Astrocyte (in vitro differentiated cells and primary cell): ENCODE data around the gene DLGAP1. TPM values are rescaled to one million over a fixed set of nuclear protein-coding genes. Genes with fewer than 3 reads are reported as not detected.

Experiments used
- DNase-seq: peaks from one replicate; pipeline ENCODE4 v3.0.0-alpha.2; 2010; ENCODE audit warnings: low read depth
- FAIRE-seq: peaks from 2 replicates; lab custom pipeline; 2011; peaks lifted over from hg19 to GRCh38; lab: Jason Lieb, UNC
- H2AFZ ChIP-seq: 2 replicates; pipeline ENCODE4 v1.6.0; 2012; ENCODE audit warnings: low read depth, low read length, inconsistent platforms
- H3K27ac ChIP-seq: 2 replicates; pipeline ENCODE4 v1.5.1; 2011; ENCODE audit warnings: low read depth, low read length, inconsistent platforms
- H3K27me3 ChIP-seq: 2 replicates; pipeline ENCODE4 v1.6.0; 2011; ENCODE audit warnings: low read length, inconsistent platforms; ENCODE audit not compliant: insufficient read depth
- H3K36me3 ChIP-seq: 2 replicates; pipeline ENCODE4 v1.5.1; 2011; ENCODE audit warnings: low read length, inconsistent platforms; ENCODE audit not compliant: insufficient read depth
- H3K4me1 ChIP-seq: 2 replicates; pipeline ENCODE4 v1.5.1; 2011; ENCODE audit warnings: low read length, inconsistent platforms; ENCODE audit not compliant: insufficient read depth
- H3K4me2 ChIP-seq: 2 replicates; pipeline ENCODE4 v1.6.0; 2012; ENCODE audit warnings: low read length, inconsistent platforms
- H3K4me3 ChIP-seq: 2 replicates; pipeline ENCODE4 v1.5.1; 2011; ENCODE audit warnings: low read depth, mild to moderate bottlenecking, low read length, inconsistent platforms; ENCODE audit not compliant: insufficient read depth
- H3K79me2 ChIP-seq: 2 replicates; pipeline ENCODE4 v1.6.0; 2012; ENCODE audit warnings: mild to moderate bottlenecking, low read length, inconsistent platforms; ENCODE audit not compliant: insufficient read depth
- H3K9ac ChIP-seq: 2 replicates; pipeline ENCODE4 v1.6.0; 2012; ENCODE audit warnings: mild to moderate bottlenecking, low read length, inconsistent platforms
- H3K9me3 ChIP-seq: 2 replicates; pipeline ENCODE4 v1.5.1; 2012; ENCODE audit warnings: low read depth, mild to moderate bottlenecking, low read length, inconsistent platforms; ENCODE audit not compliant: insufficient read depth
- H4K20me1 ChIP-seq: 2 replicates; pipeline ENCODE4 v1.6.0; 2012; ENCODE audit warnings: low read length, inconsistent platforms; ENCODE audit not compliant: insufficient read depth
- H3K27ac Mint-ChIP-seq: one replicate; pipeline ENCODE4 v1.8.0; 2021; ENCODE audit warnings: mild to moderate bottlenecking, mixed read lengths; ENCODE audit not compliant: unreplicated experiment
- H3K27me3 Mint-ChIP-seq: one replicate; pipeline ENCODE4 v1.8.0; 2021; ENCODE audit warnings: low read depth, mixed read lengths; ENCODE audit not compliant: unreplicated experiment
- H3K36me3 Mint-ChIP-seq: one replicate; pipeline ENCODE4 v1.8.0; 2021; ENCODE audit warnings: low read depth, mixed read lengths; ENCODE audit not compliant: unreplicated experiment
- H3K4me1 Mint-ChIP-seq: one replicate; pipeline ENCODE4 v1.8.0; 2021; ENCODE audit warnings: low read depth, mixed read lengths; ENCODE audit not compliant: unreplicated experiment
- H3K4me3 Mint-ChIP-seq: one replicate; pipeline ENCODE4 v1.8.0; 2021; ENCODE audit warnings: mild to moderate bottlenecking, moderate library complexity, mixed read lengths; ENCODE audit not compliant: unreplicated experiment
- H3K9me3 Mint-ChIP-seq: one replicate; pipeline ENCODE4 v1.8.0; 2021; ENCODE audit warnings: mild to moderate bottlenecking, mixed read lengths; ENCODE audit not compliant: unreplicated experiment
- CTCF ChIP-seq: IDR thresholded peaks from 2 replicates; pipeline ENCODE4 v1.5.1; 2011; ENCODE audit warnings: low read depth, mild to moderate bottlenecking, inconsistent platforms, low read length, moderate library complexity; ENCODE audit not compliant: insufficient read depth
- EZH2 ChIP-seq: IDR thresholded peaks from 2 replicates; pipeline ENCODE4 v1.6.1; 2012; ENCODE audit warnings: mild to moderate bottlenecking, low read length, inconsistent platforms; ENCODE audit not compliant: insufficient read depth
- total RNA-seq: library from RNA; stranded (reverse); gene quantifications from 2 replicates; pipeline ENCODE4 v1.2.1, GENCODE V29; 2021

The DLGAP1 gene
- total RNA-seq, 1 donor from 2014 or later, result 2.3 TPM

- Histone ChIP-seq H3K9ac (no peak overlapping the region), H3K27me3 (peaks cover 6% of the 10 kb centered on the region), H3K4me3 (no peak overlapping the region), H3K27ac (no peak overlapping the region), H3K9me3 (no peaks in the 10 kb centered on the region), H3K79me2 (no peaks in the 10 kb centered on the region), H3K4me2 (no peak overlapping the region), H3K4me1 (no peaks in the 10 kb centered on the region), H2AFZ (no peak overlapping the region), H3K36me3 (no peaks in the 10 kb centered on the region), H4K20me1 (no peaks in the 10 kb centered on the region)
- FAIRE-seq, result no peak
- Mint-ChIP-seq H3K36me3 (no peaks in the 10 kb centered on the region), H3K27ac (no peak overlapping the region), H3K4me1 (no peaks in the 10 kb centered on the region), H3K27me3 (no peaks in the 10 kb centered on the region), H3K9me3 (no peaks in the 10 kb centered on the region), H3K4me3 (no peak overlapping the region)
- DNase-seq, result no peak
- no peak for TF ChIP-seq EZH2
- TF ChIP-seq CTCF, result no peak
Observed at GRCh38 chr18:3540805-3541548, 914.1 kb downstream of the DLGAP1 start.

- H2AFZ ChIP-seq, result no peak overlapping the region
Observed at GRCh38 chr18:3538954-3539617, 916.0 kb downstream of the DLGAP1 start.

More at GRCh38 chr18:3538954-3539617, 916.0 kb downstream of the DLGAP1 start:
- no peak overlapping the region for H3K4me3 Mint-ChIP-seq
- DNase-seq (no peak), FAIRE-seq (no peak)
- Histone ChIP-seq H3K4me1 (no peaks in the 10 kb centered on the region), H3K4me3 (no peak overlapping the region), H3K9ac (no peak overlapping the region), H3K27me3 (peaks cover 6% of the 10 kb centered on the region), H3K4me2 (no peak overlapping the region), H3K9me3 (no peaks in the 10 kb centered on the region), H4K20me1 (no peaks in the 10 kb centered on the region), H3K79me2 (no peaks in the 10 kb centered on the region), H3K36me3 (no peaks in the 10 kb centered on the region), H3K27ac (no peak overlapping the region)
- no peaks in the 10 kb centered on the region for H3K27me3 Mint-ChIP-seq
- TF ChIP-seq EZH2, result no peak
- no peak for TF ChIP-seq CTCF
- no peak overlapping the region for H3K27ac Mint-ChIP-seq
- no peaks in the 10 kb centered on the region for H3K36me3 Mint-ChIP-seq
- H3K9me3 Mint-ChIP-seq, result peaks cover 3% of the 10 kb centered on the region
- no peaks in the 10 kb centered on the region for H3K4me1 Mint-ChIP-seq
